NCI-H1417 treated with DMSO at 0.1 percent for 48 hours (cell line): ENCODE data around the gene ACER3.
"Not testable (repeated sequence)": the region's sequence is repeated elsewhere in the genome, so short reads cannot be mapped to it uniquely, and the experiment has no call there.

Source experiments
- DNase-seq: peaks from one replicate; lab custom pipeline; 2025; lab: John Stamatoyannopoulos, UW

The ACER3 gene

GRCh38 chr11:76836613-76837291 is 24.0 kb upstream of the ACER3 start:
- no peak for DNase-seq

- no peak for DNase-seq
Measured at GRCh38 chr11:76837696-76838677, 22.7 kb upstream of the ACER3 start.

- no peak for DNase-seq
Measured at GRCh38 chr11:76838678-76839068, 22.0 kb upstream of the ACER3 start.

- no peak for DNase-seq
Measured at GRCh38 chr11:76839311-76839710, 21.4 kb upstream of the ACER3 start.

- DNase-seq: no peak
Measured at GRCh38 chr11:76841923-76842452, 18.7 kb upstream of the ACER3 start.

GRCh38 chr11:76843907-76844306 is 16.8 kb upstream of the ACER3 start:
- DNase-seq: no peak

GRCh38 chr11:76844511-76844910 is 16.2 kb upstream of the ACER3 start:
- DNase-seq: no peak

GRCh38 chr11:76845069-76845468 is 15.6 kb upstream of the ACER3 start:
- no peak for DNase-seq

GRCh38 chr11:76846441-76846840 is 14.3 kb upstream of the ACER3 start:
- DNase-seq: no peak

GRCh38 chr11:76849376-76849775 is 11.3 kb upstream of the ACER3 start:
- DNase-seq: no peak

GRCh38 chr11:76850130-76850529 is 10.6 kb upstream of the ACER3 start:
- DNase-seq: no peak

- no peak for DNase-seq
Measured at GRCh38 chr11:76850815-76851214, 9.9 kb upstream of the ACER3 start.

- DNase-seq: no peak
Measured at GRCh38 chr11:76854709-76855108, 6.0 kb upstream of the ACER3 start.

- not testable (repeated sequence) for DNase-seq
Measured at GRCh38 chr11:76855670-76856069, 5.0 kb upstream of the ACER3 start.

GRCh38 chr11:76856106-76856505 is 4.6 kb upstream of the ACER3 start:
- DNase-seq: no peak

GRCh38 chr11:76856571-76856970 is 4.1 kb upstream of the ACER3 start:
- DNase-seq: no peak

- DNase-seq: no peak
Measured at GRCh38 chr11:76857781-76858410, 2.8 kb upstream of the ACER3 start.

- DNase-seq: no peak
Measured at GRCh38 chr11:76859708-76860227, 950 bp upstream of the ACER3 start.

GRCh38 chr11:76861490-76861953 is 804 bp downstream of the ACER3 start:
- DNase-seq: no peak

GRCh38 chr11:76862794-76863193 is 2.1 kb downstream of the ACER3 start:
- not testable (repeated sequence) for DNase-seq

- DNase-seq: no peak
Measured at GRCh38 chr11:76863196-76863777, 2.6 kb downstream of the ACER3 start.
